ENCODE measurements around the gene TBC1D4. TPM values are rescaled to one million over a fixed set of nuclear protein-coding genes. Genes with fewer than 3 reads are reported as not detected.

TBC1D4 gene
- total RNA-seq, 2 experiments from 2014 or later = 37.4 to 42.0 TPM

DNA sequence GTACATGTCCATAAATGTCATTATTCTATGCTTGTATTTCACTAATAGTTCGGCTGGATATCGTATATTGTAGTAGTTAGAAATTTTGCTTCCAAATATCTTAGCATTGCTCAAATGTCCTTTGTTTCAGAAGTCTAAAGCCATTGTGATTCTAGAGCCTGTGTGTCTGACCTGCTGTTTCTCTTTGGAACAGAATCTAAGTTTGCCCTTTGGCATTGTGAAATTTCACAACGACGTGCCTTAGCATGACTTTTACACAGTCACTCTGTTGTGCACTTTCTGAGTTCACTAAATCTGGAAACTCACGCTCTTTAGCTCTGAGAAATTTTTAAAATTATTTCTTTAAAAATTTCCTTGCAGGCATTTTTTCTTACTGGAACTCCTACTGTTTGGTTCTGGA, 152.2 kb downstream of the TBC1D4 start:
- Histone ChIP-seq H3K4me1 (ENCODE audit: insufficient read depth, low read length) (peaks cover 5% of the 10 kb centered on the region), H3K9me3 (ENCODE audit: control insufficient read depth in 1 of 2, insufficient read depth in 1 of 2, low read length in 2 of 2) (no peaks in the 10 kb centered on the region), H3K27me3 (ENCODE audit: control insufficient read depth in 1 of 2, insufficient read depth in 2 of 2, low read length in 2 of 2) (no peaks in the 10 kb centered on the region), H3K36me3 (ENCODE audit: insufficient read depth, low read length) (no peaks in the 10 kb centered on the region), H3K4me3 (ENCODE audit: low read length) (no peak overlapping the region), H3K27ac (ENCODE audit: low read depth in 1 of 2, low read length in 2 of 2) (no peak overlapping the region)
- CTCF ChIA-PET = interaction anchor here (0.9 kb wide), 1 partner anchor 28 kb away, joined by 4 read pairs; no protein-coding TSS in a partner anchor
- Mint-ChIP-seq H3K36me3 (ENCODE audit: low read depth) (peaks cover 12% of the 10 kb centered on the region), H3K27me3 (no peaks in the 10 kb centered on the region), H3K4me3 (no peak overlapping the region), H3K4me1 (ENCODE audit: low read depth) (peaks cover 24% of the 10 kb centered on the region), H3K9me3 (no peaks in the 10 kb centered on the region), H3K27ac (peak overlapping the region; percentile 93)
- TF ChIP-seq, protein P1, sequence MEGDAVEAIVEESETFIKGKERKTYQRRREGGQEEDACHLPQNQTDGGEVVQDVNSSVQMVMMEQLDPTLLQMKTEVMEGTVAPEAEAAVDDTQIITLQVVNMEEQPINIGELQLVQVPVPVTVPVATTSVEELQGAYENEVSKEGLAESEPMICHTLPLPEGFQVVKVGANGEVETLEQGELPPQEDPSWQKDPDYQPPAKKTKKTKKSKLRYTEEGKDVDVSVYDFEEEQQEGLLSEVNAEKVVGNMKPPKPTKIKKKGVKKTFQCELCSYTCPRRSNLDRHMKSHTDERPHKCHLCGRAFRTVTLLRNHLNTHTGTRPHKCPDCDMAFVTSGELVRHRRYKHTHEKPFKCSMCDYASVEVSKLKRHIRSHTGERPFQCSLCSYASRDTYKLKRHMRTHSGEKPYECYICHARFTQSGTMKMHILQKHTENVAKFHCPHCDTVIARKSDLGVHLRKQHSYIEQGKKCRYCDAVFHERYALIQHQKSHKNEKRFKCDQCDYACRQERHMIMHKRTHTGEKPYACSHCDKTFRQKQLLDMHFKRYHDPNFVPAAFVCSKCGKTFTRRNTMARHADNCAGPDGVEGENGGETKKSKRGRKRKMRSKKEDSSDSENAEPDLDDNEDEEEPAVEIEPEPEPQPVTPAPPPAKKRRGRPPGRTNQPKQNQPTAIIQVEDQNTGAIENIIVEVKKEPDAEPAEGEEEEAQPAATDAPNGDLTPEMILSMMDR (IDR thresholded peaks at IDR 0.05) = no peak
- POLR2A ChIA-PET = no interaction called here
- DNase-seq = no peak
- intact Hi-C loops (cut with DNase I, micrococcal nuclease) = loop anchor here (5.0 to 10.0 kb wide), 2 partner anchors 208 to 1625 kb away; partner anchors contain the start of gene COMMD6 (in 1 of the 2)
- no peak for ATAC-seq (ENCODE audit: poor library complexity)

DNA sequence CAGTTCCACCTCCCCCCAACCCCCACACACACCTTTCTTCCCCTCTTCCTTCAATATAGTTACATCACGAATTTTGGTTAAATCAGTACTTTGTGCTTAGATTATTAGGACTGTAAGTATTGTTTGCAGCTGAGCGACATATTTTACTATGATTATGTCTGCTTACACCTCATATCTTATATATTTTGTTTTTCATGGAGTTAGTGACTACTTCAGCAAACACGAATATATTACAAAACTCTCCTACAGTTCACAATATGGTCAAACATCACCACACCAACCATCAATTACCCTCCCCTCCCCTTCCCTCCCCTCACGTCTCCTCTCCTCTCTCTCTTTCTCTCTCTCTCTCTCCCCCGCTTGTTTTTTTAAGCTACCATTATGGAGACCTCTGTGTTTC, 152.9 kb downstream of the TBC1D4 start:
- intact Hi-C loops (cut with DNase I, micrococcal nuclease) = loop anchor here in 1 of 2 experiments (10.0 kb wide), 1 partner anchor 1624 kb away; no protein-coding TSS in a partner anchor
- Histone ChIP-seq H3K9me3 (ENCODE audit: control insufficient read depth in 1 of 2, insufficient read depth in 1 of 2, low read length in 2 of 2) (no peaks in the 10 kb centered on the region), H3K27me3 (ENCODE audit: control insufficient read depth in 1 of 2, insufficient read depth in 2 of 2, low read length in 2 of 2) (no peaks in the 10 kb centered on the region), H3K27ac (ENCODE audit: low read depth in 1 of 2, low read length in 2 of 2) (no peak overlapping the region), H3K4me3 (ENCODE audit: low read length) (no peak overlapping the region), H3K4me1 (ENCODE audit: insufficient read depth, low read length) (peaks cover 5% of the 10 kb centered on the region), H3K36me3 (ENCODE audit: insufficient read depth, low read length) (no peaks in the 10 kb centered on the region)
- H3K4me3 Mint-ChIP-seq = peak overlapping the region; percentile 32
- H3K27me3 Mint-ChIP-seq = no peaks in the 10 kb centered on the region
- H3K4me1 Mint-ChIP-seq (ENCODE audit: low read depth) = peaks cover 31% of the 10 kb centered on the region
- peak overlapping the region; percentile 93 for H3K27ac Mint-ChIP-seq
- peaks cover 14% of the 10 kb centered on the region for H3K36me3 Mint-ChIP-seq (ENCODE audit: low read depth)
- ChIA-PET CTCF (no interaction called here), POLR2A (interaction anchor here (4.2 kb wide), 1 partner anchor 29 kb away, joined by 33 read pairs; no protein-coding TSS in a partner anchor)
- ATAC-seq (ENCODE audit: poor library complexity) (no peak), DNase-seq (no peak)
- TF ChIP-seq, protein P1 (IDR thresholded peaks at IDR 0.05) = no peak
- no peaks in the 10 kb centered on the region for H3K9me3 Mint-ChIP-seq

DNA sequence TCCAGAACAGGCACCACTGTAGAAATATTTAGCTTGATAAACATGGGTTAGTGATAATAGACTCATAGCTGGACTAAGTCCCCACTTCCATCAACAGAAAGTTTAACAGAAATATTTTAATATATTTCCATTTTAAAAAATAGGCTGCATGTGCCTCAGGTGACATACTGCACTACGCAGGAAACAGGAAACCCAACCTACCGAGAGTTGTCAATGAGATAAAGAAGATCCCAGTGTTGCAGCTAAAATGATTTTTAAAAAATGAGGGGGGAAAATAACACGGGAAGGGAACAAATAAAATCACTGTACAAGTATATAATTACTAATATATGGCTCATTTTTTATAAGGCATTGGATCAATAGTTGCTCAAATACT, 154.8 kb downstream of the TBC1D4 start:
- ATAC-seq (ENCODE audit: poor library complexity) = peak; percentile 54
- H3K27ac ChIP-seq (ENCODE audit: low read depth in 1 of 2, low read length in 2 of 2) = peak overlapping the region; percentile 89 to 93
- intact Hi-C loops (cut with DNase I, micrococcal nuclease) = loop anchor here in 1 of 2 experiments (2.0 to 10.0 kb wide), 3 partner anchors 222 to 1622 kb away; partner anchors contain the start of gene UCHL3
- H3K4me3 Mint-ChIP-seq = peak overlapping the region; percentile 92
- H3K36me3 ChIP-seq (ENCODE audit: insufficient read depth, low read length) = no peaks in the 10 kb centered on the region
- TF ChIP-seq, protein P1 (IDR thresholded peaks at IDR 0.05) = no peak
- no peaks in the 10 kb centered on the region for H3K9me3 ChIP-seq (ENCODE audit: control insufficient read depth in 1 of 2, insufficient read depth in 1 of 2, low read length in 2 of 2)
- peak overlapping the region; percentile 93 for H3K27ac Mint-ChIP-seq
- ChIA-PET CTCF (interaction anchor here (1.5 to 2.8 kb wide), 3 partner anchors 31 to 46 kb away, joined by 5 to 14 read pairs (median 9); no protein-coding TSS in a partner anchor), POLR2A (interaction anchor here (0.6 to 4.2 kb wide), 34 partner anchors 11 to 1806 kb away, joined by 3 to 131 read pairs (median 4); partner anchors contain the start of genes CLN5, COMMD6, FBXL3 and KLF12)
- peak overlapping the region; percentile 75 for H3K4me3 ChIP-seq (ENCODE audit: low read length)
- H3K9me3 Mint-ChIP-seq = no peaks in the 10 kb centered on the region
- peaks cover 50% of the 10 kb centered on the region for H3K4me1 Mint-ChIP-seq (ENCODE audit: low read depth)
- no peaks in the 10 kb centered on the region for H3K27me3 ChIP-seq (ENCODE audit: control insufficient read depth in 1 of 2, insufficient read depth in 2 of 2, low read length in 2 of 2)
- no peaks in the 10 kb centered on the region for H3K27me3 Mint-ChIP-seq
- H3K36me3 Mint-ChIP-seq (ENCODE audit: low read depth) = peaks cover 18% of the 10 kb centered on the region
- H3K4me1 ChIP-seq (ENCODE audit: insufficient read depth, low read length) = peaks cover 5% of the 10 kb centered on the region
- DNase-seq = peak in 5 of 14 experiments; percentile 8 to 68 (median 55)

Measured in CD4-positive, alpha-beta T cell (primary cell).